HepG2 (cell line): ENCODE data around the gene IRF2BPL. TPM values are rescaled to one million over a fixed set of nuclear protein-coding genes. Genes with fewer than 3 reads are reported as not detected.
A peak's percentile ranks its signal among the peaks of the same experiment; 100 is the strongest.

Experiments used
- ATM ChIP-seq: fragments of 450-650 bp; IDR thresholded peaks from 2 replicates; pipeline ENCODE4 v1.7.1; 2017; ENCODE audit warnings: mild to moderate bottlenecking, borderline replicate concordance
- BHLHE40 ChIP-seq: IDR thresholded peaks from 2 replicates; pipeline ENCODE4 v1.6.1; 2011; ENCODE audit warnings: low read length, improper control_type of control experiment
- CSRNP2 ChIP-seq: sonication (generic); formaldehyde crosslinking; conservative IDR thresholded peaks from 2 replicates; pipeline ENCODE4 v1.8.0; 2022; ENCODE audit warnings: low read depth, missing genetic modification reagents
- CTCF ChIP-seq: sonication (generic); formaldehyde crosslinking; IDR thresholded peaks from 2 replicates; pipeline ENCODE4 v1.5.0; 2020; ENCODE audit warnings: mild to moderate bottlenecking, missing genetic modification reagents, moderate library complexity
- GABPA ChIP-seq, 2 experiments: IDR thresholded peaks; 2 replicates each; pipeline ENCODE4 v1.6.1; 2011 to 2016; ENCODE audit warnings: low read depth in 2 of 2, low read length in 1 of 2, missing biosample characterization in 1 of 2, missing genetic modification characterization in 1 of 2
- HDAC2 ChIP-seq: sonication (generic); formaldehyde crosslinking; IDR thresholded peaks from 2 replicates; pipeline ENCODE4 v1.4.0; 2020; ENCODE audit warnings: missing genetic modification reagents
- IRF2 ChIP-seq: IDR thresholded peaks from 2 replicates; pipeline ENCODE4 v1.6.1; 2018; ENCODE audit warnings: missing genetic modification reagents, missing compliant biosample characterization
- KDM5B ChIP-seq: sonication (generic); formaldehyde crosslinking; IDR thresholded peaks from 2 replicates; pipeline ENCODE4 v1.4.0; 2020; ENCODE audit warnings: missing genetic modification reagents, mild to moderate bottlenecking, borderline replicate concordance
- KLF15 ChIP-seq: sonication (generic); formaldehyde crosslinking; IDR thresholded peaks from 2 replicates; pipeline ENCODE4 v1.8.1; 2023; ENCODE audit warnings: borderline replicate concordance, mild to moderate bottlenecking, inconsistent platforms, missing genetic modification reagents, mixed read lengths
- MTA1 ChIP-seq: sonication (generic); formaldehyde crosslinking; IDR thresholded peaks from 2 replicates; pipeline ENCODE4 v1.4.0; 2020; ENCODE audit warnings: missing genetic modification reagents, mild to moderate bottlenecking, borderline replicate concordance
- NFIB ChIP-seq: sonication (generic); formaldehyde crosslinking; IDR thresholded peaks from 2 replicates; pipeline ENCODE4 v1.9.0; 2021; ENCODE audit warnings: missing genetic modification reagents, mild to moderate bottlenecking, borderline replicate concordance
- NFYB ChIP-seq: sonication (generic); formaldehyde crosslinking; IDR thresholded peaks from 2 replicates; pipeline ENCODE4 v1.4.0; 2020; ENCODE audit warnings: missing genetic modification reagents
- POLR2A ChIP-seq, 2 experiments: IDR thresholded peaks; 2 replicates each; pipeline ENCODE4 v1.6.1; 2011; ENCODE audit warnings: low read depth in 2 of 2, low read length in 2 of 2, mild to moderate bottlenecking in 1 of 2, moderate library complexity in 1 of 2; ENCODE audit not compliant: insufficient read depth in 1 of 2
- RFXANK ChIP-seq: IDR thresholded peaks from 2 replicates; pipeline ENCODE4 v1.6.1; 2016
- ZNF34 ChIP-seq: sonication (generic); formaldehyde crosslinking; IDR thresholded peaks from 2 replicates; pipeline ENCODE4 v1.4.0; 2020; ENCODE audit warnings: mild to moderate bottlenecking, missing genetic modification reagents, borderline replicate concordance
- ZNF556 ChIP-seq: sonication (generic); formaldehyde crosslinking; IDR thresholded peaks from 2 replicates; pipeline ENCODE4 v1.4.0; 2020; ENCODE audit warnings: mild to moderate bottlenecking, missing genetic modification reagents, borderline replicate concordance
- ZNF564 ChIP-seq: sonication (generic); formaldehyde crosslinking; IDR thresholded peaks from 2 replicates; pipeline ENCODE4 v1.8.1; 2023; ENCODE audit warnings: mild to moderate bottlenecking, missing genetic modification reagents
- ZNF747 ChIP-seq: sonication (generic); formaldehyde crosslinking; IDR thresholded peaks from 2 replicates; pipeline ENCODE4 v1.8.1; 2023; ENCODE audit warnings: missing genetic modification reagents, mild to moderate bottlenecking, borderline replicate concordance
- ZNF766 ChIP-seq: sonication (generic); formaldehyde crosslinking; IDR thresholded peaks from 2 replicates; pipeline ENCODE4 v1.5.0; 2020; ENCODE audit warnings: missing genetic modification reagents, borderline replicate concordance
- ZNF790 ChIP-seq: sonication (generic); formaldehyde crosslinking; IDR thresholded peaks from 2 replicates; pipeline ENCODE4 v1.8.0; 2022; ENCODE audit warnings: missing genetic modification reagents, mild to moderate bottlenecking, borderline replicate concordance
- polyA plus RNA-seq, 8 experiments: library from polyadenylated mRNA; depleted of rRNA in 3 of 8; stranded (reverse) in 7 of 8; unstranded in 1 of 8; fragments of >200 nt; fragmentation: Illumina TruSeq in 4 of 8; extraction: Trizol in 4 of 8; gene quantifications; 2 replicates each; pipeline versions ENCODE4 v1.2.1 to v1.2.3, GENCODE V29; 2011 to 2016; ENCODE audit warnings: low read depth in 4 of 8, missing spikeins in 1 of 8, mixed read lengths in 1 of 8; ENCODE audit not compliant: insufficient read depth in 1 of 8
- total RNA-seq, 5 experiments: library from RNA; depleted of rRNA; stranded (reverse); fragments of >200 nt; fragmentation: Illumina TruSeq; extraction: Trizol; gene quantifications; 2 replicates each; pipeline ENCODE4 v1.2.3, GENCODE V29; 2016; ENCODE audit warnings: low read depth in 1 of 5
- TF ChIP-seq, protein P1 (sequence below): sonication (generic); formaldehyde crosslinking; IDR thresholded peaks from 2 replicates; pipeline ENCODE4 v1.4.0; 2020; ENCODE audit warnings: missing genetic modification reagents
- TF ChIP-seq, protein P2 (sequence below): sonication (generic); formaldehyde crosslinking; IDR thresholded peaks from 2 replicates; pipeline ENCODE4 v1.9.0; 2022; ENCODE audit warnings: missing genetic modification reagents, mild to moderate bottlenecking, borderline replicate concordance

Gene IRF2BPL
- total and polyA plus RNA-seq, 2 of the 13 experiments (the other 11 are each of a cell fraction or from before 2014, with no cell fraction given): 6.6 to 8.4 TPM

DNA sequence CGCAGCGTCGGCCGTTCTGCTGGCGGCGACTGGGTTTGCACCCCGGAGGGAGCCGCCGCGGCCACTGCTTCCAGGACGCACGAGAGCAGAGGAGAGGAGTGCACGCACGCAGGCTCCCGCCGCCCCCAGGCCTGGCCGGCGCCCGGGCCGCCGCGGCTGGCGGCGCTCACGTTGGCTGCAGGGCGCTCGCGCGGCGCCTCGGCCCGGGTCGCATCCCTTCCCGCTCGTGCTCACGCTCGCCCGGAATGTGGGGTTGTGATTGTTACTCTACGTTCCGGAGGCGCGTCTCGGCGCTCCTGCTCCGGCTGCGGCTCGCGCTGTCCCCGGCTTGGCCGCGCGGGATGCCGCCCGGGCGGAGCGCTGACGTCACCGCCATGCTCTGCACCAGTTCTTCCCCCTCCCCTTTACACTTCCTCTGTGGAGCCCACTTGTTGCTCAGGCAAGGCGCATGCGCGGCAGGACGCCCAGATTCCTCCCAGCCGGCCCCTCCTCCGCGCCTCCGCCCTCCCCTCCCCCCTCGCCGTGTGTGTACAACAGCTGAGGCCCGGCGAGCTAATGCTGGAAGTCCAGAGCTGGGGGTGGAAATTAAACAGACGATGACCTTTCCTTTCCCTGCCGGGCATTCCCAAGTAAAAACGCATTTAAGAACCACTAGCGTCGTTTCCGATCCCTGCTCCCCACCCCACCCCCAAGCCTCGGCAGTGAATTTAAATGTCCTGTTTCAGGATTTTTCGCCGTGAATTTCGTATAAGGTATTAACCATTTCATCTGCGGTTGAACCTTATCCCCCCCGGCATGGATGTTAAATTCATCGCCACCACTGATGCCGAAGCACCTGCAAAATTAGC lies at the start of gene IRF2BPL (continued):
- TF ChIP-seq, protein P1, sequence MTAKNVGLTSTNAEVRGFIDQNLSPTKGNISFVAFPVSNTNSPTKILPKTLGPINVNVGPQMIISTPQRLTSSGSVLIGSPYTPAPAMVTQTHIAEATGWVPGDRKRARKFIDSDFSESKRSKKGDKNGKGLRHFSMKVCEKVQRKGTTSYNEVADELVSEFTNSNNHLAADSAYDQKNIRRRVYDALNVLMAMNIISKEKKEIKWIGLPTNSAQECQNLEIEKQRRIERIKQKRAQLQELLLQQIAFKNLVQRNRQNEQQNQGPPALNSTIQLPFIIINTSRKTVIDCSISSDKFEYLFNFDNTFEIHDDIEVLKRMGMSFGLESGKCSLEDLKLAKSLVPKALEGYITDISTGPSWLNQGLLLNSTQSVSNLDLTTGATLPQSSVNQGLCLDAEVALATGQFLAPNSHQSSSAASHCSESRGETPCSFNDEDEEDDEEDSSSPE (CRISPR knock-in tag): peak; percentile 66; the same call in 1 of the 2 replicates
- TF ChIP-seq IRF2 (CRISPR knock-in tag) (peak; percentile 67), GABPA (IDR thresholded peaks at IDR 0.05; ENCODE audit: low read depth, low read length) (peak; percentile 24; the same call in 1 of the 2 replicates), GABPA (CRISPR knock-in tag; IDR thresholded peaks at IDR 0.05; ENCODE audit: low read depth) (peak; percentile 53), BHLHE40 (no peak), ZNF556 (CRISPR knock-in tag) (peak; percentile 78; the same call in 1 of the 2 replicates), NFIB (CRISPR knock-in tag) (no peak), CTCF (CRISPR knock-in tag) (no peak; the same call in 1 of the 2 replicates), RFXANK (CRISPR knock-in tag) (0 out of 2 replicates have a peak, but pooled peaks have one; percentile 43), ZNF766 (peak; percentile 18; the same call in 1 of the 2 replicates), KDM5B (CRISPR knock-in tag) (0 out of 2 replicates have a peak, but pooled peaks have one; percentile 4), MTA1 (CRISPR knock-in tag) (peak; percentile 37; the same call in 1 of the 2 replicates), KLF15 (CRISPR knock-in tag) (0 out of 2 replicates have a peak, but pooled peaks have one; percentile 29), ATM (no peak), ZNF747 (0 out of 2 replicates have a peak, but pooled peaks have one; percentile 30), ZNF790 (CRISPR knock-in tag) (peak; percentile 60; the same call in 1 of the 2 replicates), POLR2A (IDR thresholded peaks at IDR 0.05; ENCODE audit: insufficient read depth in 1 of 2, low read depth in 2 of 2, low read length in 2 of 2) (peak; percentile 87 to 90), ZNF564 (CRISPR knock-in tag) (no peak; the same call in 1 of the 2 replicates), NFYB (CRISPR knock-in tag) (peak; percentile 18; the same call in 1 of the 2 replicates), ZNF34 (no peak), HDAC2 (CRISPR knock-in tag) (0 out of 2 replicates have a peak, but pooled peaks have one; percentile 57), CSRNP2 (CRISPR knock-in tag) (0 out of 2 replicates have a peak, but pooled peaks have one; percentile 28)
- TF ChIP-seq, protein P2, sequence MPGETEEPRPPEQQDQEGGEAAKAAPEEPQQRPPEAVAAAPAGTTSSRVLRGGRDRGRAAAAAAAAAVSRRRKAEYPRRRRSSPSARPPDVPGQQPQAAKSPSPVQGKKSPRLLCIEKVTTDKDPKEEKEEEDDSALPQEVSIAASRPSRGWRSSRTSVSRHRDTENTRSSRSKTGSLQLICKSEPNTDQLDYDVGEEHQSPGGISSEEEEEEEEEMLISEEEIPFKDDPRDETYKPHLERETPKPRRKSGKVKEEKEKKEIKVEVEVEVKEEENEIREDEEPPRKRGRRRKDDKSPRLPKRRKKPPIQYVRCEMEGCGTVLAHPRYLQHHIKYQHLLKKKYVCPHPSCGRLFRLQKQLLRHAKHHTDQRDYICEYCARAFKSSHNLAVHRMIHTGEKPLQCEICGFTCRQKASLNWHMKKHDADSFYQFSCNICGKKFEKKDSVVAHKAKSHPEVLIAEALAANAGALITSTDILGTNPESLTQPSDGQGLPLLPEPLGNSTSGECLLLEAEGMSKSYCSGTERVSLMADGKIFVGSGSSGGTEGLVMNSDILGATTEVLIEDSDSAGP (CRISPR knock-in tag): peak; percentile 51
